ENCODE results near the gene ALDH1L1.

The ALDH1L1 gene

GRCh38 chr3:126117786-126118185 lies 62.6 kb downstream of the ALDH1L1 start:
- Histone ChIP-seq H3K9ac (ENCODE audit: insufficient read length, low read depth) (no peak overlapping the region), H3K36me3 (ENCODE audit: insufficient read depth, insufficient read length, low read length) (no peaks in the 10 kb centered on the region), H3K4me3 (ENCODE audit: insufficient read length, low read depth) (no peak overlapping the region), H3K9me3 (ENCODE audit: insufficient read depth, low read length) (no peaks in the 10 kb centered on the region), H3K27me3 (ENCODE audit: insufficient read depth, insufficient read length) (no peaks in the 10 kb centered on the region), H3K4me1 (ENCODE audit: insufficient read depth, insufficient read length) (peaks cover 5% of the 10 kb centered on the region)
- TF ChIP-seq ZNF274 (IDR thresholded peaks at IDR 0.05; ENCODE audit: low read depth, low read length) (no peak), SUZ12 (IDR thresholded peaks at IDR 0.05; ENCODE audit: extremely low read depth, insufficient read depth, insufficient read length) (no peak), YY1 (IDR thresholded peaks at IDR 0.05; ENCODE audit: insufficient read depth, insufficient read length) (no peak)
- DNase-seq (ENCODE audit: low read depth, low spot score) = no peak

GRCh38 chr3:126117212-126117611 lies 63.2 kb downstream of the ALDH1L1 start:
- TF ChIP-seq YY1 (IDR thresholded peaks at IDR 0.05; ENCODE audit: insufficient read depth, insufficient read length) (no peak), ZNF274 (IDR thresholded peaks at IDR 0.05; ENCODE audit: low read depth, low read length) (no peak), SUZ12 (IDR thresholded peaks at IDR 0.05; ENCODE audit: extremely low read depth, insufficient read depth, insufficient read length) (no peak)
- no peaks in the 10 kb centered on the region for H3K9me3 ChIP-seq (ENCODE audit: insufficient read depth, low read length)
- H3K4me1 ChIP-seq (ENCODE audit: insufficient read depth, insufficient read length) = peaks cover 5% of the 10 kb centered on the region
- DNase-seq (ENCODE audit: low read depth, low spot score) = no peak
- H3K4me3 ChIP-seq (ENCODE audit: insufficient read length, low read depth) = no peak overlapping the region
- no peak overlapping the region for H3K9ac ChIP-seq (ENCODE audit: insufficient read length, low read depth)
- H3K36me3 ChIP-seq (ENCODE audit: insufficient read depth, insufficient read length, low read length) = no peaks in the 10 kb centered on the region
- H3K27me3 ChIP-seq (ENCODE audit: insufficient read depth, insufficient read length) = no peaks in the 10 kb centered on the region

GRCh38 chr3:126116526-126116925 lies 63.9 kb downstream of the ALDH1L1 start:
- no peaks in the 10 kb centered on the region for H3K27me3 ChIP-seq (ENCODE audit: insufficient read depth, insufficient read length)
- H3K36me3 ChIP-seq (ENCODE audit: insufficient read depth, insufficient read length, low read length) = no peaks in the 10 kb centered on the region
- peaks cover 5% of the 10 kb centered on the region for H3K4me1 ChIP-seq (ENCODE audit: insufficient read depth, insufficient read length)
- H3K4me3 ChIP-seq (ENCODE audit: insufficient read length, low read depth) = no peak overlapping the region
- no peaks in the 10 kb centered on the region for H3K9me3 ChIP-seq (ENCODE audit: insufficient read depth, low read length)
- no peak overlapping the region for H3K9ac ChIP-seq (ENCODE audit: insufficient read length, low read depth)
- no peak for TF ChIP-seq ZNF274 (IDR thresholded peaks at IDR 0.05; ENCODE audit: low read depth, low read length)
- no peak for TF ChIP-seq SUZ12 (IDR thresholded peaks at IDR 0.05; ENCODE audit: extremely low read depth, insufficient read depth, insufficient read length)
- no peak for TF ChIP-seq YY1 (IDR thresholded peaks at IDR 0.05; ENCODE audit: insufficient read depth, insufficient read length)
- no peak for DNase-seq (ENCODE audit: low read depth, low spot score)

GRCh38 chr3:126114443-126115386 lies 65.7 kb downstream of the ALDH1L1 start:
- Histone ChIP-seq H3K9me3 (ENCODE audit: insufficient read depth, low read length) (no peaks in the 10 kb centered on the region), H3K4me1 (ENCODE audit: insufficient read depth, insufficient read length) (peaks cover 5% of the 10 kb centered on the region), H3K4me3 (ENCODE audit: insufficient read length, low read depth) (no peak overlapping the region), H3K9ac (ENCODE audit: insufficient read length, low read depth) (no peak overlapping the region), H3K36me3 (ENCODE audit: insufficient read depth, insufficient read length, low read length) (no peaks in the 10 kb centered on the region), H3K27me3 (ENCODE audit: insufficient read depth, insufficient read length) (no peaks in the 10 kb centered on the region)
- no peak for TF ChIP-seq YY1 (IDR thresholded peaks at IDR 0.05; ENCODE audit: insufficient read depth, insufficient read length)
- DNase-seq (ENCODE audit: low read depth, low spot score) = no peak

- no peak for DNase-seq (ENCODE audit: low read depth, low spot score)
- peaks cover 5% of the 10 kb centered on the region for H3K4me1 ChIP-seq (ENCODE audit: insufficient read depth, insufficient read length)
- TF ChIP-seq ZNF274 (IDR thresholded peaks at IDR 0.05; ENCODE audit: low read depth, low read length) (no peak), YY1 (IDR thresholded peaks at IDR 0.05; ENCODE audit: insufficient read depth, insufficient read length) (no peak), SUZ12 (IDR thresholded peaks at IDR 0.05; ENCODE audit: extremely low read depth, insufficient read depth, insufficient read length) (no peak)
- H3K36me3 ChIP-seq (ENCODE audit: insufficient read depth, insufficient read length, low read length) = no peaks in the 10 kb centered on the region
- no peaks in the 10 kb centered on the region for H3K9me3 ChIP-seq (ENCODE audit: insufficient read depth, low read length)
- H3K27me3 ChIP-seq (ENCODE audit: insufficient read depth, insufficient read length) = no peaks in the 10 kb centered on the region
- no peak overlapping the region for H3K4me3 ChIP-seq (ENCODE audit: insufficient read length, low read depth)
- no peak overlapping the region for H3K9ac ChIP-seq (ENCODE audit: insufficient read length, low read depth)
Observed at GRCh38 chr3:126113733-126114442, 66.5 kb downstream of the ALDH1L1 start.

- DNase-seq (ENCODE audit: low read depth, low spot score) = no peak
- TF ChIP-seq YY1 (IDR thresholded peaks at IDR 0.05; ENCODE audit: insufficient read depth, insufficient read length) = no peak
- TF ChIP-seq SUZ12 (IDR thresholded peaks at IDR 0.05; ENCODE audit: extremely low read depth, insufficient read depth, insufficient read length) = no peak
- TF ChIP-seq ZNF274 (IDR thresholded peaks at IDR 0.05; ENCODE audit: low read depth, low read length) = no peak
Observed at GRCh38 chr3:126113238-126113555, 67.2 kb downstream of the ALDH1L1 start.

GRCh38 chr3:126112531-126113237 lies 67.7 kb downstream of the ALDH1L1 start:
- no peaks in the 10 kb centered on the region for H3K9me3 ChIP-seq (ENCODE audit: insufficient read depth, low read length)
- H3K4me3 ChIP-seq (ENCODE audit: insufficient read length, low read depth) = no peak overlapping the region
- no peak for DNase-seq (ENCODE audit: low read depth, low spot score)
- no peak overlapping the region for H3K9ac ChIP-seq (ENCODE audit: insufficient read length, low read depth)
- peaks cover 5% of the 10 kb centered on the region for H3K4me1 ChIP-seq (ENCODE audit: insufficient read depth, insufficient read length)
- H3K36me3 ChIP-seq (ENCODE audit: insufficient read depth, insufficient read length, low read length) = no peaks in the 10 kb centered on the region
- no peaks in the 10 kb centered on the region for H3K27me3 ChIP-seq (ENCODE audit: insufficient read depth, insufficient read length)
- no peak for TF ChIP-seq YY1 (IDR thresholded peaks at IDR 0.05; ENCODE audit: insufficient read depth, insufficient read length)
- no peak for TF ChIP-seq SUZ12 (IDR thresholded peaks at IDR 0.05; ENCODE audit: extremely low read depth, insufficient read depth, insufficient read length)
- TF ChIP-seq ZNF274 (IDR thresholded peaks at IDR 0.05; ENCODE audit: low read depth, low read length) = no peak

More at GRCh38 chr3:126113238-126113555, 67.2 kb downstream of the ALDH1L1 start:
- Histone ChIP-seq H3K27me3 (ENCODE audit: insufficient read depth, insufficient read length) (no peaks in the 10 kb centered on the region), H3K4me1 (ENCODE audit: insufficient read depth, insufficient read length) (peaks cover 5% of the 10 kb centered on the region), H3K36me3 (ENCODE audit: insufficient read depth, insufficient read length, low read length) (no peaks in the 10 kb centered on the region), H3K4me3 (ENCODE audit: insufficient read length, low read depth) (no peak overlapping the region), H3K9me3 (ENCODE audit: insufficient read depth, low read length) (no peaks in the 10 kb centered on the region), H3K9ac (ENCODE audit: insufficient read length, low read depth) (no peak overlapping the region)
